HG03575 (cell line): ENCODE measurements around the gene CARMIL3.

Experiments
- ATAC-seq: cut with Tn5 transposase; IDR thresholded peaks from one replicate; pipeline ENCODE4 v1.9.1; 2021; ENCODE audit not compliant: unreplicated experiment, insufficient number of reproducible peaks, low FRiP score; ENCODE audit errors: extremely low read depth

Gene CARMIL3

GRCh38 chr14:24060443-24060842 lies 8.6 kb downstream of the CARMIL3 start:
- no peak for ATAC-seq

- ATAC-seq, result no peak
Observed at GRCh38 chr14:24060984-24061913, 9.4 kb downstream of the CARMIL3 start.

GRCh38 chr14:24062216-24062980 lies 10.6 kb downstream of the CARMIL3 start:
- no peak for ATAC-seq

GRCh38 chr14:24063263-24063836 lies 11.5 kb downstream of the CARMIL3 start:
- ATAC-seq, result no peak

- no peak for ATAC-seq
Observed at GRCh38 chr14:24064091-24064795, 12.4 kb downstream of the CARMIL3 start.

GRCh38 chr14:24064856-24065255 lies 13.0 kb downstream of the CARMIL3 start:
- ATAC-seq, result no peak

GRCh38 chr14:24065408-24065807 lies 13.6 kb downstream of the CARMIL3 start:
- ATAC-seq, result no peak

GRCh38 chr14:24066496-24067132 lies 14.8 kb downstream of the CARMIL3 start:
- no peak for ATAC-seq

- ATAC-seq, result no peak
Observed at GRCh38 chr14:24067133-24068082, 15.6 kb downstream of the CARMIL3 start.

- ATAC-seq, result no peak
Observed at GRCh38 chr14:24068711-24069410, 17.1 kb downstream of the CARMIL3 start.

GRCh38 chr14:24069411-24069735 lies 17.6 kb downstream of the CARMIL3 start:
- ATAC-seq, result no peak

GRCh38 chr14:24070285-24071143 lies 18.7 kb downstream of the CARMIL3 start:
- ATAC-seq, result no peak

- no peak for ATAC-seq
Observed at GRCh38 chr14:24071144-24071697, 19.4 kb downstream of the CARMIL3 start, which contains the start of gene CPNE6. TSS of gene CPNE6 (plus strand) at chr14:24071562. CDS start at chr14:24072937, 1,375 bp downstream.

GRCh38 chr14:24071836-24072430 lies 20.1 kb downstream of the CARMIL3 start:
- ATAC-seq, result no peak

- ATAC-seq, result no peak
Observed at GRCh38 chr14:24072436-24072835, 20.6 kb downstream of the CARMIL3 start.
